ENCODE measurements around the gene MSMO1.
"Not testable (repeated sequence)": the region's sequence is repeated elsewhere in the genome, so short reads cannot be mapped to it uniquely, and the experiment has no call there.

The MSMO1 gene

DNA sequence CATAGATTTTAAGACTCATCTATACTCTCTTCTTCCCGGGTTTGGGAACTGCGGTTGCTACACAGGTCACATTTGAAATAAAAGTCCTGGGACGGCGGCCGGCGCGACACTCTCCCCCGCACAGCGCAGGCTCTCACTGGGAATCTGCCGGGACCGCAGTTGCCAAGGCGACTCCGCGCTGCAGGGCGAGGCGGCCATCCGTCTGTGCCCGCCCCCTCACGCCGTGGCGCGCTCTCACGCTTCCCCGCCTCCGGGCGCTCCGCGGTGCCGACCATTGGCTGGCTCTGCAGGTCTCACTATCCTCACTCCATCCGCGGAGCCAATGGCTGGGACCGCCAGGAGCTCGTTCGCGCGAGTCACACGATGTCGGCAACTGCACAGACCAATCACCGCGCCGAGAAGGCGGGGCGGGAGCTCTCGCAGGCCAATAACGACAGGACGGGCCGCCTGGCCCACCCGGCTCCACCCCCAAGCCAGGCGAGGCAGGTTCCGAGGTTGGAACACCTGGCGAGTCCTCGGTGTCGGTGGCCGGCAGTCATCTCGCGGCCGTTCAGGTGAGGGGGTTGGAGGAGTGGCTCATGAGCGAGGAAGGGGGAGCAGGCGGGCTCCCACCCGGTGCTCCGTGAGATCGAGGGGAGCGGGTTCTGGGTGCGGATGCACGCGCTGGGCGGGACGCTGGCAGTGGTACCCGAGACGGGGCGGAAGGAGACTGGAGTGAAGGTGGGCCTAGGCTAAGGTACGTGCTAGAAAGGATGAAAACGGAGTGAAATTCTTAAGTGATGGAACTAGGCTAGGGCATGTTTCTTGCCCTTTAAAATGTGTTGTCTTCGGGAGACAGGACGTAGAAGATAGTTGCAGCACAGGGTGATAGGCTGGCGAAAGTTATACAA is at the start of gene MSMO1:
Gene MSMO1, plus strand, starts transcription at position 459 of the 890 bp plus-strand sequence. CDS start 5,702 bp downstream, outside the sequence.
- DNase-seq: peak; percentile 100

DNA sequence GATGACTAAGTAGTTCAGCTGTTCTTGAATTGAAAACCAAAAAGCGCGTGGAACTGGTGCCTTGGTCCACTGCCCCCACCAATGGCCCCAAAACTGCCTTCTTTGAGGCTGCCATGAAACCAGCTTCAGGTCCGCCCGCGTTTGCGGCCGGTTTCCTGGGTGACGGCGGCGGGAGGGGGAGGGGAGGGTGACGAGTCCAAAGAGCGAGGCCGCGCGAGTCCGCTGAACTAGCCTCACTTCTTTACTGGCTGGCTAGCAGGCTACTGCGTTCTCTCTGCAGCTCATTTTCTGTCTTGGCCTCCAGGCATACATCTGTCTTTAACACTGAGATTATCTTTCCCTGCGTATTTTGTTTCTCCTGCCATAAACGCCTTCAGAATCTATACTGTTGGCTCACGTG is 47.9 kb upstream of the MSMO1 start:
- DNase-seq: not testable (repeated sequence)

DNA sequence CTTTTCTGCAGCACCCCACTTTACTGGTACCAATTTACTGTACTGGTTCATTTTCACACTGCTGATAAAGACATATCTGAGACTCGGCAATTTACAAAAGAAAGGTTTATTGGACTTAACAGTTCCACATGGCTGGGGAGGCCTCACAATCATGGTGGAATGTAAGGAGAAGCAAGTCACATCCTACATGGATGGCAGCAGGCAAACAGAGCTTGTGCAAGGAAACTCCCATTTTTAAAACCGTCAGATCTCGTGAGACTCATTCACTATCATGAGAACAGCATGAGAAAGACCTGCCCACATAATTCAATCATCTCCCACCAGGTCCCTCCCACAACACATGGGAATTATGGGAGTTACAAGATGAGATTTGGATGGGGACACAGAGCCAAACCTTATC is 42.8 kb upstream of the MSMO1 start:
- not testable (repeated sequence) for DNase-seq

DNA sequence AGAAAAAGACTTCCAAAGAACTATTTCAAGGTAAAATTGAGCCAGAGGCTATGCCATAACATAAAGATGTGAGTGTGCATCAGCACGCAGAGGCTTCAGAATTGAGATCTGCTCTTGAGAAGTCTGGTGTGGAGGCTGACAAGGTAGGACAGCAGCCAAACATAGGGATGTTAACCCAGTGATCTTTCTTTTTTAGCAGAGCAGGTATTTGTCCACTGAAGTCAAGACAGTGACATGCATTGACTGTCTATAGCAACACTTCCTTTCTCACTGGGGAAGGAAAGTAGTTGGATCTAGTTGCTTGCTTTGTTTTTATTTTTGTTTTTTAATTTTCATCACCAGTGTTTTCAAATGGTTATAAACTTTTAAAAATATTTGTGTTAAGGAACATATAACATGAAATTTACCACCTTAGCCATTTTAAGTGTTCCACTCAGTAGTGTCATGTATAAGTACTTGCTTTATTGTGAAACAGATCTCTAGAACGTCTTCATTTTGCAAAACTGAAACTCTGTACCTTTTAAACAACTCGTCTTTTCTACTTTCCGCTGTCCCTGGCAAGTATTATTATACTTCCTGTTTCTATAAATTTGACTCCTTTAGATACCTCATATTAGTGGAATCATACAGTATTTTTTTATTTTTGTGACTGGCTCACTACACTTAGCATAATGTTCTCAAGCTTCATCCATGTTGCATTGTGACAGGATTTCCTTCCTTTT is 40.7 kb upstream of the MSMO1 start:
- not testable (repeated sequence) for DNase-seq

DNA sequence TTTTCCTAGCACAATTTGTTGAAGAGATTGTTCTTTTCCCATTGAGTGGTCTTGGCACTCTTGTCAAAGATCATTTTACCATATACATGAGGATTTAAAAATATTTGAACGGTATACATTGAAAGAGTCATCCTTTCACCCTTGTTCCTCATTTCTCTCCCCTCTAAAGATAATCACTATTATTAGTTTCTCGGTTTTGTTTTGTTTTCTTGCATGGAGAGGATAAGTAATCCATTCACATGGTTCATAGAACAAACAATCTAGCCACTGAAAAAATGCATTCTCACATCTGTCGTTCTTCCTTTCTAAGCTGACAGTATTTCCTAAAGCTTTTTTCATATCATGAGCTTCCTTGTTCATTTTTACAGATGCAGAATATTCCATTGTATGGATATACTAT is 39.2 kb upstream of the MSMO1 start:
- no peak for DNase-seq

DNA sequence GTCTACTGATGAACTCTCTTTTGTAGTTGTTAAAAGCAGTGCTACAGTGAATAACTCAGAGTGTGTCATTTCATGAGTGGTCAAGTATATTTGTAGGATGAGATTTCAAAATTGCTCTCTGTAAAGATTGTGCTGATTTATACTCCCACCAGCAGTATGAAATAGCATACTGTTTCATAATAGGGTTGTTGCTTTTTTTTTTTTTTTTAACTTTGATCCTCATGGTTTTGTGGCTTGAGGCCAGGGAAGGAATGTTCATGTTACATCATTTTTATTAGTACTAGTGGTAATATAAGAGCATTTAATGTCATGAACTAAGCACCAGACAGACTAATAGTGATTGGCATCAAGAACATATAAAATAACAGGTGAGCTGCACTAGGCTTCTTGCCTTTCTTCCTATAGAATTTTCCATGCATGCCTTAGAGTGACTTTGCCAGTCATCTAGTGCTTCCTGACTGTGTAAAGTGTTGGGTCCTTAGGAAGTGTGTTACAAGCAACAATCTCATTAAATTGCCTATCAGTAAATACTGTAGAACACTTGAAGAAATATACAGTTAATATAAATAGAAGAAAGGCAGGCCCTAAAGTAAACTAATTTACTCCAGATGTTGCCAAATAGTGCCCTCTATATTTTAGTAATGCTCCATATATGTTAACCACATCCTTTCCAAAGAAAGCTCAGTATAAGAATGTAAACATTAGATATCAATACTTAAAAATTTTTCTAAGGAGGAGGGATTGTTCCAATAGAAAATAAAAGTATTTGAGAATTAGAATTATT is 38.6 kb upstream of the MSMO1 start:
- DNase-seq: no peak

DNA sequence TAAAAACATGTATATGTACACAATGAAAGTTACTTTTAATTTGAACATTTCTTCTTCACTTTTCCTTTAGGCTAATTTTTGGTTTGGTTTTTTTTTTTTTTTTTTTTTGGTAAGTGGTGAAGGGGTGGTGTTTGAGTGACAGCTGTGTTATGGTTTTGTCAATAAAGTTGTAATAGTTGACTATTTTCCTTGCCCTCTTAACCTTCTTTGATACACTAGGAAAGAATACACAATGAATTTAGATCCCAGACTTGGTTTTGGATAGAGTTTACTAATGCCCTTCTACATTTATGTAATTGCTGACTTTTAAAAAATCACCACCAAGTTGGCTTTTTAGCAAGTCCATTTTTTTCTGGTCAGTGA is 38.1 kb upstream of the MSMO1 start:
- DNase-seq: no peak

DNA sequence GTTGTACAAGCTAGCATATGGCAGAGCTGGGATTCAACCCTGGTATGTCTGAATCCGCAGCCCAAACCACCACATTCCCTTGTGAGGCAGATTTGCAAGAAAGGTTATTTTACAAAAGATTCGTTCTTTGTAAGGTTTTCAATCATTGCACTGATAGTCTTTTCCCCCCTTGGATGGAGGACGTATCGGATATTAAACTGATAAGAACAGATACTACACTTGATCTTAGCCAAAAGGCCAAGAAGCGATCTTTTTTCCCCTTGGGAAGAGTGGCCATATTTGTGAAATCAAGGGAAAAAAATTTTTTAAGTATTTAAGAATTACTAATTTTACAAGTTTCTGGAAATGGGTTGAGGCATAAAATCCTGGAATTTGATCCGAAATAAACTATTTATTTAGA is 34.4 kb upstream of the MSMO1 start:
- no peak for DNase-seq

DNA sequence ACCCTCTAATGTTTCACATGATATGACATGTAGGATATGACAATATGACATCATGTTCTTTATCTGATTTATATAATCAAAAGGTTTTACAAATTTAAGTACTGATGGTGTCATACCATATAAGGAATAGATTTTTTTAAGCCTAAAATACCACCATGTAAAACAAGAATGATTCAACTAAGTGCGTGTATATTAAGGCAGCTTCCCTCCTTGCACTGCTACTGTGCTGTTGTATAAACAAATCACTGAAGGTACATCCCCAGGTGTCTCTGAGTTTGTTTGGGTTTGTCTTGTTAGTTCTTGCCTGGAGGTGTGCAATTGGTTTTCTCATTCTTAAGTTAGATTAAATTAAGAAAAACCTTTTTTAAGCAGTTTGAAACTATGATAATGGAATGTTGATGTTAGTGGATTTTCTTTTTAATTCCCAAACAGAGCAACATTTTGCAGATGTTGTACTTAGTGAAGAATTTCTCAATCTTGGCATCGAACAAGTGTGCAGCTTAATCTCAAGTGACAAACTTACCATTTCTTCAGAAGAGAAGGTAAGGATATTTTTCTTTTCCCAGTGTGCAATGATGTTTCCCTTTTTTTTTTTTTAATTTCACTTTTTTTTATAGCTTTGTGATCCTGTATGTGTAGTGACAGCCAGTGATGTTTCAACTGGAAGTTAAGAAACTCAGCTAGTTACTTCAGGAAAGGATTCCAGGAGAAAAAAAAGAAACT is 33.4 kb upstream of the MSMO1 start:
- no peak for DNase-seq

DNA sequence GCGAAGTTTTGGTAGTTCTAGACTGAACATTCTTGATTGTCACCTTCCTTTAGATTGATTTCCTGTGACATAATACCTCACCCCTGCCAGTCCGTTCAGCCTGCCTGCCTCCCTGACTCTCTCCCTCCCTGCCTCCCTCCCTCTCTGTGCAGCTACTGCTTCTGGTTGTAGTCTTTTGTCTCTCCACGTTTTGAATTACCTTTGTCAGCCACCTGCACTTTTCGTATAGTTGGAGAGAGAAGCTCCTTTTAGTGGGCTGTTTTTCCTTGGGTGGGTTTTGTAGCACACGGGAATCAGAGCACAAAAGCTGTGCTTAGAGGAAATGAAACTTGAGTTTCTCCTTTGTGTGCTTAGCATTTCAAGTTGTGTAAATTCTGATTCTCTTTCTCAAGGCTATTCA is 32.6 kb upstream of the MSMO1 start:
- no peak for DNase-seq

DNA sequence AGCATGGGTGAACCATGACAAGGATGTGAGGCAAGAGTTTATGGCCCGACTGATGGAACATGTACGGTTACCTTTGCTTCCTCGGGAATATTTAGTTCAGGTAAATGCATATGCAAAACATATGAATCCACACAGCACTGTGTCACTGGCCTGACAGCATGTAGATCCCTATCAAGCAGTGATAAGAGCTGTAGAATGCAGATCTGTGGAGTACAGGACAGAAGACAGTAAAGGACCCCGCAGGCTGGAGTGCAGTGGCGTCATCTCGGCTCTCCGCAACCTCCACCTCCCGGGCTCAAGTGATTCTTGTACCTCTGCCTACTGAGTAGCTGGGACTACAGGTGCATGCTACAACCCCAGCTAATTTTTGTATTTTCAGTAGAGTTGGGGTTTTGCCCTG is 29.8 kb upstream of the MSMO1 start:
- DNase-seq: no peak

DNA sequence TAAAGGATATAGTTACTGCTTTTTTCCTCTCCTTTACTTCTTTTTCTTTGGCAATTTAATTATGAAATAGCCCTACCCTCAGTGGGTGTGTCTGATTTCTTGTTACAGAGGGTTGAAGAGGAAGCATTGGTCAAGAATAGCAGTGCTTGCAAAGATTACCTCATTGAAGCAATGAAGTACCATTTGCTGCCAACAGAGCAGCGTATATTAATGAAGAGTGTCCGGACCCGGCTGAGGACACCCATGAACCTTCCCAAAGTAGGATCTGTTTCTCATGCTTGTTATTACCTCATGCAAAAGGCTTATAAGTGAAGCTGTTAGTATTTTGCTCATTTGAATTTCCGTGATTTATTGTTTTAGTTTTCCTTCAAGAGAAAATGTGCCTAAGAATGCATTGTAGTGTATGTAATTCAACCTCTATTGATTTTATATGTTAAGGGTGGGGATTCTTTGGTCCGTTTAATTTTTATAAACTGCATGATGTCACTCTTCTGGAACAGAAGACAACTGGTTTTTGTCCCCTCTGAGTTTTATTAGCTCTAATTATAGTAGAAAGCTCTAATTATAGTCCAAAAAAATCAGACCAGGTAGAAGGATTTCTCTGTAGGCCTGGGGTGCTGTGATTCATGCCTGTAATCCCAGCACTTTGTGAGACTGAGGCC is 27.9 kb upstream of the MSMO1 start:
- DNase-seq: no peak

DNA sequence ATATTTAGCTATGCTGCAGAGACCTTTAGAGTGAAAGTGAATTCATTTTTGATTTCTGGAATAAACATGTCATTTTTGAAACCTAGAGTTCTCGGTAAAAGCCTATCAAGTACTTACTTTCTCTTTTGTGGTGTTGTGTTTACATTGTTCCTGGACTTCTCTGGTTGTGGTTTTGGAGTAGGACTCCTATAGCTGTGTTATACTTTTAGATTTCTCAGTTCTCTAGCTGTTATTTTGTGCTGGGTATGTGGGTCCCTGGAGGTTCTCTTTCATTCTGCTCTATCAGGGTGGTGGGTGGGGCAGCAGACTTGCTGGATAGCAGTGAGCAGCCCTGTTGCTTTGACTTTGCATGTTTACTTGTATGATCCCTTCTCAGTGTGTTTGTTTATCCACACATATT is 25.6 kb upstream of the MSMO1 start:
- no peak for DNase-seq

DNA sequence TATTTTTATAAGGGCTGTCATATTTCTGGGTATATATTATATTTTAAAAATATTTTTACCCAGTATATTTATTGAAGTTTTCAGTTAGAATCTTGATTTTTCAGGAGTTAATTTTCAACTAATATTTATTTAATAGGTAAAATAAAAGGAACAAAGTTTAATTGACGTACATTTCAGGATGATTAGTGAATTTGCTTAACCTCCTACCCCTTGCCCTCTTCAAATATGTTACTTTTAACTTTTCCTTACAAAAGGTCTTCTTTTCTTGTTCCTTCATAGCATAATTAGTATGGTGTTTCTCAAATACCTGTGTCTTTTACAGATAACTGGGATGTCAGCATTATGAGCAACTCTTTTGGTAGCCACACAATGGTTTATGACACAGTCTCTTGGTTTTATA is 24.8 kb upstream of the MSMO1 start:
- DNase-seq: no peak

DNA sequence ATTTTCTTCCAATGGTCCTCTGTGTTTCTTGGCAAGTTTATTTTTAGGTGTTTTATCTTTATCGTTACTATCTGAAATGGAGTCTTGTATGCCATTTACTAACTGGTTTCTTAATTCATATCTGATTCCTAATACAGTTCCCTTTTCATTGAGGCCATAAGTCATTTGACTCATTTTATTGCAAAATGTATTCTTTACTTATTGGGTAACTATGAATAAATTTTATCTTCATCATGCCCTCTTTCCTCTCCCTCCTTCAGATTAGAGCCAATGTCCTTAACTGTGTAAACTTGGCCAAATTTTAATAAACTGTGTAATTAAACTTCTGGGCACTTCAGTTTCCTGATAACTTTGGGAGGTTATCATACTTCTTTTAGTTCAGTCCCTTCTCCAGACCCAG is 19.3 kb upstream of the MSMO1 start:
- no peak for DNase-seq

DNA sequence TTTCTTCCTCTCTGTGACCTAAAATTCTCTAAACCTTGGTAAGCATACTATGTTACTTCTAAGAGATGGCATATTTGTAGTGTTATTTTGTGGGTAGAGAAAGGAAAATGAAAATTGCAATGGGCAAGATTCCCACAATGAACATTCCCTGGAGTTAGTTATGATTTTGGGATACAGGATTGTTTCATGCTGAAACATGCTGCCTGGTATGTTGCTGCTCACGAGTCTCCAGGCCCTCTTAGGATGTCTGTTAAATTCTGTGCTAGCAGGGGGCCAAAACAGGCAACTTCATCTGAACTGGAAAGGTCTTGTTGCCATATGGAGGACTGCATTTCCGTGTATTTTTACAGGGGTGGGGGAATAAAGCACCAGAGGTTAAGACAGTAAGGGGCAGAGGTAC is 18.9 kb upstream of the MSMO1 start:
- no peak for DNase-seq

DNA sequence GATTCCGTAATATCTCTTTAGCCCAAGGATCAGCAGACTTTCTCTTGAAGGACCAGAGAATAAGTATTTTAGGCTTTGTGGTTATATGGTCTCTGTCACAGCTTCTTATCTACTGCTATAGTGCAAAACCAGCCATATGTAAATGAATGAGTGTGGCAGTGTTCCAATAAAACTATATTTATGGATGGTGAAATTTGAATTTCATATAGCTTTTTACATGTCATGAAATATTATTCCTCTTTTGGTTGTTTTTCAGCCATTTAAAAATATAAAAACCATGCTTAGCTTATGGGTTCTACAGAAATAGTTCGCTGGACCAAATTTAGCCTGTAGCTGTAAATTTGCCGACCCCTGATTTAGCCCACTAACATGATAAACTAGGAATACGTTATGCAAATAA is 18.0 kb upstream of the MSMO1 start:
- no peak for DNase-seq

DNA sequence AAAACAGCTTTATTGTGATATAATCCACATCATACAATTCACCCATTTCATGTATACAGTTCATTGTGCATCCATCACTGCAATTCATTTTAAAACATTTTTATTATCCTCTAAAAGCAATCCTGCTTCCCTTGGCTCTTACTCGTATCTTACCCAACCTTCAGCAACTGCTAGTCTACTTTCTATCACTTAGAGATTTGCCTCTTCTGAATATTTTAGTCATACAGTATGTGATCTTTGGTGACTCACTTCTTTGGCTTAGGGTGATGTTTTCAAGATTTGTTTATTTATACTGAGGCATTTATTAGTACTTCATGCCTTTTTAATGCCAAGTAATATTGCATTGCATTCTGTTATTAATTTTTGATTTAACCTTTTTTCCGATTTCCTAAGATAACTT is 15.0 kb upstream of the MSMO1 start:
- no peak for DNase-seq

DNA sequence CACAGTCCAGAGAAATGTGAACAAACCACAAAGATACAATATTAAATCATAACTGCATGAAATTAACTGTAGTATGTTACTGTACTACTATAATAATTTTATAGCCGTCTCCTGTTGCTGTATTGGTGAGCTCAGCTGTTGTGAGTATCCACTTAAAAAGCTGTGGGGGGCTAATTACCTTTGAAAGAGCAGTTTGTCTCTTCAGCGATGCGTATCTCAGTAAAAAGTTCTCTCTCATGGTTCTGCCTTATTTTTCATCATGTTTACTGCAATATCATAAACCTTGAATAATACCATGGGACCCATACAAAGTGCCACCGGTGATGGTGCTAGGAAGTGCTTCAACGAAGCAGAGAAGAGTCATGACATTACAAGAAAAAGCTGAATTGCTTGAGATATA is 8.4 kb upstream of the MSMO1 start:
- DNase-seq: no peak

DNA sequence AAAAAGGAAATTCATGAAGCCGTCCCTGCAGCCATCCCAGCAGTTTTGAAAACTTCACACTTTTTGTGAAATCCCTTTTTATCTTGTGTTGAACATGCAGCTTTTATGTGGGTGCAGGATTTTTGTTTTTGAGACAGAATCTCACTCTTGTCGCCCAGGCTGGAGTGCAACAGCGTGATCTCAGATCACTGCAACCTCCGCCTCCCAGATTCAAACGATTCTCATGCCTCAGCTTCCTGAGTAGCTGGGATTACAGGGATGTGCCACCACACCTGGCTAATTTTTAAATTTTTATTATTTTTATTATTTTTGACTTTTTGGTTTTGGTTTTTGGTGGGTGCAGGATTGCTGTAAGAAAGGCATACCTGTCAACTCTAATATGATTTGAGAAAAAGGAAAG is 8.0 kb upstream of the MSMO1 start:
- no peak for DNase-seq

DNA sequence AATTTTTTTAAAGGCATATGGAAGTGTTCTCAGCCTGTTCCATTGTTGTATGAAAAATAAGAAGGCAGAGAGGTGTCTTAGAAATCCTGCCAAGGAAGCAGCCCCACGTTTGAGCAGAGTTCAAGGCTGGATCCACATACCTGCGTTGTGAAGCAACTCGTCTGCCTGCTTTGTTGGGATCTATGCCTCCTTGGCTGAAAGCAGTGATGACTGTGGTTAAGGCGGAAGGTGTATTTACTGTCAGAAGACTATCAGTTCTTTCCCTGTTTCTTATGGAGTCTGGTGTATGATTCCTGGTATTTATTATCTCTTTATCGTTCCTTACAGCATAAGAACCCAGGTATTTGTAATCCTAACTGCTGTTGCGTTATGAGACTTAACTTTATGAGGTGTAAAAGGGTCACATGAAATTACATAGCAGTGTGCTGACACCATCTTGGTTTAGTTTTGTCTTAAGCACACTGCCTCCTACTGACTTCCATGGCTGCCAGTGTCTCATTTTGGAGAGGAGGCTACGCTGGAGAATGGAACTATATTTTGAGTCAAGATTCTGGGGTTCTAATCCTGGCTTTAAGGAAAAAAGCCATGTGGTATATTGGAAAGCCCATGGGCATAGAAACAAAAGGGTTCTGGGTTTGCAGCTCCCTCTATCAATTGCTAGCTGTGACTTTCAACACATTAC is 3.1 kb upstream of the MSMO1 start:
- DNase-seq: no peak

DNA sequence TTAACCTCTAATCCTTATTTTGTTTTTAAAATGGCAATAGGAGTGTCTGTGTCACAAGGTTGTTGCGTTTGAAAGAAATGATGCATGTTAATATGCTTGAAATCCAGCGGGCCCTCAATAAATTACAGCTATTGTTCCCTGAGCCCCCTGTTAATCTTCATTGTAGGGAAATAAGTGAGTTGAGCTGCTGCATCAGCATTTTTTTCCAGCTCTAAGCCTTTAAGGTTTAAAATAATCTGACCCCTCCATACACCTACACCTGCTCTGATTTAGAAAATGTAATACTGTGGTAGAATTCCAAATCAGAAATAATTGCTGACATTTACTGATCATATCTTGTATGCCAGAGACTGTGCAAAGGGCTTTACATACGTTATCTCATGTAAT is 2.6 kb upstream of the MSMO1 start:
- no peak for DNase-seq

All from femur (tissue), 1 donor.